T-helper 2 cell treated with Interferon-gamma antibody and Interleukin-4, amounts not matched to agents 5 μg/mL and 100 μg/mL, for 36 hours (primary cell): ENCODE results near the gene FEM1A.
"Not testable (repeated sequence)": the region's sequence is repeated elsewhere in the genome, so short reads cannot be mapped to it uniquely, and the experiment has no call there.

Experiments
- DNase-seq: peaks from one replicate; pipeline ENCODE4 v3.0.0; 2021; ENCODE audit warnings: low spot score
- H3K27ac Mint-ChIP-seq: one replicate; pipeline ENCODE4 v1.8.0; 2021; ENCODE audit warnings: mild to moderate bottlenecking, mixed read lengths
- H3K27me3 Mint-ChIP-seq: one replicate; pipeline ENCODE4 v1.8.0; 2021; ENCODE audit warnings: low read depth, mixed read lengths
- H3K36me3 Mint-ChIP-seq: one replicate; pipeline ENCODE4 v1.8.0; 2021; ENCODE audit warnings: low read depth, mixed read lengths
- H3K4me1 Mint-ChIP-seq: one replicate; pipeline ENCODE4 v1.8.0; 2021; ENCODE audit warnings: low read depth, mixed read lengths
- H3K4me3 Mint-ChIP-seq: one replicate; pipeline ENCODE4 v1.8.0; 2022; ENCODE audit warnings: mild to moderate bottlenecking, moderate library complexity, mixed read lengths
- H3K9me3 Mint-ChIP-seq: one replicate; pipeline ENCODE4 v1.8.0; 2021; ENCODE audit warnings: mixed read lengths

FEM1A gene

DNA sequence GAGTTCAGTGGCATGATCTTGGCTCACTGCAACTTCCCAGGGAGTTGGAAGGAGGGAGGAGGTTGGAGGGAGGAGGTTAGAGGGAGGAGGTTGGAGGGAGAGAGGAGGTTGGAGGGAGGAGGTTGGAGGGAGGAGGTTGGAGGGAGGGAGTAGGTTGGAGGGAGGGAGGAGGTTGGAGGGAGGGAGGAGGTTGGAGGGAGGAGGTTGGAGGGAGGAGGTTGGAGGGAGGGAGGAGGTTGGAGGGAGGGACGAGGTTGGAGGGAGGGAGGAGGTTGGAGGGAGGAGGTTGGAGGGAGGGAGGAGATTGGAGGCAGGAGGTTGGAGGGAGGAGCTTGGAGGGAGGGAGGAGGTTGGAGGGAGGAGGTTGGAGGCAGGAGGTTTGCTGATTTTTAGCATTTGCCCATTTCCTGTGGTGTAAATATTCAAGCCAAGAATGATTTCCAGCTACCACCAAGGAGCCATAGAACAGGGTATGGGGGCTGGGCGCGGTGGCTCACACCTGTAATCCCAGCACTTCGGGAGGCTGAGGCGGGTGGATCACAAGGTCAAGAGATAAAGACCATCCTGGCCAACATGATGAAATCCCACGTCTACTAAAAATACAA is 5.0 kb upstream of the FEM1A start:
- H3K27ac Mint-ChIP-seq, H3K36me3 Mint-ChIP-seq, H3K4me1 Mint-ChIP-seq, H3K27me3 Mint-ChIP-seq, DNase-seq, H3K4me3 Mint-ChIP-seq, H3K9me3 Mint-ChIP-seq: not testable (repeated sequence)

DNA sequence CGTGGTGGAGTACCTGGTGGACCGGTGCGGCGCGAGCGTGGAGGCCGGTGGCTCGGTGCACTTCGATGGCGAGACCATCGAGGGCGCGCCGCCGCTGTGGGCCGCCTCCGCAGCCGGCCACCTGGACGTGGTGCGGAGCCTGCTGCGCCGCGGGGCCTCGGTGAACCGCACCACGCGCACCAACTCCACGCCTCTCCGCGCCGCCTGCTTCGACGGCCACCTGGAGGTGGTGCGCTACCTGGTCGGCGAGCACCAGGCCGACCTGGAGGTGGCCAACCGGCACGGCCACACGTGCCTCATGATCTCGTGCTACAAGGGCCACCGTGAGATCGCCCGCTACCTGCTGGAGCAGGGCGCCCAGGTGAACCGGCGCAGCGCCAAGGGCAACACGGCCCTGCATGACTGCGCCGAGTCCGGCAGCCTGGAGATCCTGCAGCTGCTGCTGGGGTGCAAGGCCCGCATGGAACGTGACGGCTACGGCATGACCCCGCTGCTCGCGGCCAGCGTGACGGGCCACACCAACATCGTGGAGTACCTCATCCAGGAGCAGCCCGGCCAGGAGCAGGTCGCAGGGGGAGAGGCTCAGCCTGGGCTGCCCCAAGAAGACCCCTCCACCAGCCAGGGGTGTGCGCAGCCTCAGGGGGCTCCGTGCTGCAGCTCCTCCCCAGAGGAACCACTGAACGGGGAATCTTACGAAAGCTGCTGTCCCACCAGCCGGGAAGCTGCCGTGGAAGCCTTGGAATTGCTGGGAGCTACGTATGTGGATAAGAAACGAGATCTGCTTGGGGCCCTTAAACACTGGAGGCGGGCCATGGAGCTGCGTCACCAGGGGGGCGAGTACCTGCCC is 708 bp downstream of the FEM1A start:
- H3K4me3 Mint-ChIP-seq, result peak overlapping the region; percentile 83
- H3K4me1 Mint-ChIP-seq, result peaks cover 16% of the 10 kb centered on the region
- peak overlapping the region; percentile 75 for H3K27ac Mint-ChIP-seq
- not testable (repeated sequence) for H3K27me3 Mint-ChIP-seq, H3K9me3 Mint-ChIP-seq, DNase-seq
- H3K36me3 Mint-ChIP-seq, result peaks cover 27% of the 10 kb centered on the region

DNA sequence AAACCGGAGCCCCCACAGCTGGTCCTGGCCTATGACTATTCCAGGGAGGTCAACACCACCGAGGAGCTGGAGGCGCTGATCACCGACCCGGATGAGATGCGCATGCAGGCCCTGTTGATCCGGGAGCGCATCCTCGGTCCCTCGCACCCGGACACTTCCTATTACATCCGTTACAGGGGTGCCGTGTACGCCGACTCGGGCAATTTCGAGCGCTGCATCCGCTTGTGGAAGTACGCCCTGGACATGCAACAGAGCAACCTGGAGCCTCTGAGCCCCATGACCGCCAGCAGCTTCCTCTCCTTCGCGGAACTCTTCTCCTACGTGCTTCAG is 1.3 kb downstream of the FEM1A start:
- H3K4me1 Mint-ChIP-seq, result peaks cover 16% of the 10 kb centered on the region
- H3K36me3 Mint-ChIP-seq, result peaks cover 27% of the 10 kb centered on the region
- peak overlapping the region; percentile 83 for H3K4me3 Mint-ChIP-seq
- DNase-seq, H3K27me3 Mint-ChIP-seq, H3K9me3 Mint-ChIP-seq: not testable (repeated sequence)
- peak overlapping the region; percentile 75 for H3K27ac Mint-ChIP-seq

DNA sequence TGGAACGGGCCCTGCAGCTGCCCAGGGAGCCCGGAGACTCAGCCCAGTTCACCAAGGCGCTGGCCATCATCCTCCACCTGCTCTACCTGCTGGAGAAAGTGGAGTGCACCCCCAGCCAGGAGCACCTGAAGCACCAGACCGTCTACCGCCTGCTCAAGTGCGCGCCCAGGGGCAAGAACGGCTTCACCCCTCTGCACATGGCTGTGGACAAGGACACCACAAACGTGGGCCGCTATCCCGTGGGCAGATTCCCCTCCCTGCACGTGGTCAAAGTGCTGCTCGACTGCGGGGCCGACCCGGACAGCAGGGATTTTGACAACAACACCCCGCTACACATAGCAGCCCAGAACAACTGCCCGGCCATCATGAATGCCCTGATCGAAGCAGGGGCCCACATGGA is 1.7 kb downstream of the FEM1A start:
- H3K9me3 Mint-ChIP-seq, H3K27ac Mint-ChIP-seq, H3K27me3 Mint-ChIP-seq, DNase-seq: not testable (repeated sequence)
- H3K4me1 Mint-ChIP-seq, result peaks cover 16% of the 10 kb centered on the region
- H3K4me3 Mint-ChIP-seq, result peak overlapping the region; percentile 83
- H3K36me3 Mint-ChIP-seq, result peaks cover 27% of the 10 kb centered on the region

DNA sequence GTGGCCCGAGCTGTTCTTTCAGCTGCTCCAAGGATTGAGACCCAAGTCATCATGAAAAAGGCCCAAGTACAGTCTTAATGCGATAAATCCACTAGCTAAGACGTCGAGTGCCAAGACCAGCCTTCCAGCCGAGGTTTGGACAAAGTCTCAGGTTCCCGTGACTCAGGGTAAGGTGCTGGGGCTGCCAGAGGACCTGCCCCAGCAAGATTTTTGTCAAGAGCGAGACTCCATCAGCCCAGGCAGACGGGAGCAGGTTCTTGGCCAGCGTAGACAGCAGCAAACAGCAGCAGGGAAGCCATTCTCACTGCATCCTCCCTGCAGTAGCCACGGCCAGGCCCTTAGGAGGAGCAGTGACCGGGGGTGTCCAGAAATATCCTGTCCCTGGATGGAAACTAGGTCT is 3.4 kb downstream of the FEM1A start:
- Mint-ChIP-seq H3K36me3 (peaks cover 31% of the 10 kb centered on the region), H3K4me3 (no peak overlapping the region), H3K27me3 (no peaks in the 10 kb centered on the region), H3K9me3 (no peaks in the 10 kb centered on the region), H3K4me1 (peaks cover 16% of the 10 kb centered on the region), H3K27ac (no peak overlapping the region)
- no peak for DNase-seq

DNA sequence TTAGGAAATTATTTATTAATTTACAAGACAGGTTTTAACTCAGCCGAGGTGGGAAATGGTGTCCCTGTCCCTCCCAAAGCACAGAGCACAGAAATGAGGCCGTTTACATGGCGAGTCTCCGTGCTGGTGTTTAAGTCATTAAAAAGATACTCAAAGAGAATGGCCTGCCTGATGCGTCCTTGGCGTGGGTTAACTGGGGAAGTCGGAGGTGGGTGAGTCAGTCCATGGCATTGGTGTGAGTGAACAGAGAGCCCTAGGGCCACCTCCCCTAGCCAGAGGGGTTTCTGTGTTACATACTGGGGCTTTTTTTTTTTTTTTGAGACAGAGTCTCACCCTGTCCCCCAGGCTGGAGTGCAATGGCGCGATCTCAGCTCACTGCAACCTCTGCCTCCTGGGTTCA is 3.9 kb downstream of the FEM1A start:
- H3K9me3 Mint-ChIP-seq, result no peaks in the 10 kb centered on the region
- DNase-seq, result no peak

DNA sequence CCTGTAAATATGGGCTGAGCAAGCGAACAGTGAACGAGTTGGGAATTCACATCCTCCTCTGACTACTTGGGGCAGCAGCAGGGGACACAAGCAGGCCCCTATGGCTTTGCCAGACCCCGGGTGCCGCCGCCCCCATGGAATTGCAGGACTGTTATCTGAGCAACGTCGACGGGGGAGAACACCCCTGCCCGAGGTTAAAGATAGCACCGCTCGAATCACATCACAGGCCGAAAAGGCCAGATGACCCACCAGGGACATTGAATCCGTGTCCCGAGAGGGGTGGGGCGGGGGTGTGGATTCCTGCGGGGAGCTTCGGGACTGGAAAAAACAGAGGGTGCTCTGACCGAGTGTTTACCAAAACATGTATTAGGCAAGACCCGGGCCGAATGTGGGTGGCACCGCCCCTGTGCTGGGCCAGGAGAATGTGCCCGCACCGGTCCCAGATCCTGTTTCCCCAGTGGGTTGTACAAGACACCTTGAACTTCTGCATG is 9.1 kb downstream of the FEM1A start:
- peaks cover 5% of the 10 kb centered on the region for H3K4me1 Mint-ChIP-seq
- no peak for DNase-seq
- peaks cover 10% of the 10 kb centered on the region for H3K36me3 Mint-ChIP-seq
- H3K9me3 Mint-ChIP-seq, result no peaks in the 10 kb centered on the region
- no peak overlapping the region for H3K27ac Mint-ChIP-seq
- H3K4me3 Mint-ChIP-seq, result no peak overlapping the region
- H3K27me3 Mint-ChIP-seq, result no peaks in the 10 kb centered on the region

More for the DNA sequence above, 3.9 kb downstream of the FEM1A start:
- H3K36me3 Mint-ChIP-seq, result peaks cover 31% of the 10 kb centered on the region
- no peak overlapping the region for H3K4me3 Mint-ChIP-seq
- H3K27ac Mint-ChIP-seq, result no peak overlapping the region
- no peaks in the 10 kb centered on the region for H3K27me3 Mint-ChIP-seq
- H3K4me1 Mint-ChIP-seq, result peaks cover 16% of the 10 kb centered on the region

DNA sequence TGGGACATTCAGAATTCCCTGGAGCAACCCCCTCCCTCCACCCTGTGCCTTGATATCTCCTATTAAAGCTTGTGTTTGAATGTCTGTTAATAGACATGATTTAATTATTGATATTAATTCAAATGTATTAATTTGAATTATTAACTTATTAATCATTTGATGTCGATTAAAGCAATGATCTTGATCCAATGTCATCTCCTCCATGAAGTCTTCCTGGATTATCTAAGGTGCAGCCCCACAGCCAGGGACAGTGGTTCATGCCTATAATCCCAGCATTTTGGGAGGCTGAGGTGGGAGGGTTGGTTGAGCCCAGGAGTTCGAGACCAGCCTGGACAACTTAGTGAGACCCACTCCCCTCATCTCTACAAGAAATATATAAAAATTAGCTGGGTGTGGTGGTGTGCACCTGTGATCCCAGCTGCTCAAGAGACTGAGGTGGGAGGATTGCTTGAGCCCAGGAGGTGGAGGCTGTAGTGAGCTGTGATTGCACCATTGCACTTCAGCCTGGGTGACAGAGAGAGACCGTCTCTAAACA is 9.6 kb downstream of the FEM1A start:
- Mint-ChIP-seq H3K27ac (no peak overlapping the region), H3K4me3 (no peak overlapping the region), H3K27me3 (no peaks in the 10 kb centered on the region), H3K9me3 (no peaks in the 10 kb centered on the region), H3K4me1 (peaks cover 5% of the 10 kb centered on the region), H3K36me3 (peaks cover 10% of the 10 kb centered on the region)
- no peak for DNase-seq

DNA sequence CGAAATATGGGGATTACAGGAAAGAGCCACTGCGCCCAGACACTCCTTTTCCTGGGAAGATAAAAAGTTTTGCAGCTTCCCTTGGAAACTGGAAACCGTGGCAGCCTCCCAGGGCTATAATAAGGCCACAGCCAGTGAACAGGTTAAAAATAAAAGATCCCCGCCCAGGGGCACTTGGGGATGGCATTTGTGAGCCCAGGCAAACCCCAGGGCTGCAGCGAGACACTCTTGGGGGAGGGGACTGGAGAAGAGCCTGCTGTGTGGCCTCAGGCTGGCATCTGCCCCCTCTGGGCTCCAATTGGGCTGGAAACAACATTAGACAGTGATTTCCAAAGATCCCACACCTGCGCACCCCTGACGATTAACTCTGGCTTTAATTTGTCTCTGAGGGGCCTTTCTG is 11.2 kb downstream of the FEM1A start:
- H3K27me3 Mint-ChIP-seq, result no peaks in the 10 kb centered on the region
- no peaks in the 10 kb centered on the region for H3K4me1 Mint-ChIP-seq

DNA sequence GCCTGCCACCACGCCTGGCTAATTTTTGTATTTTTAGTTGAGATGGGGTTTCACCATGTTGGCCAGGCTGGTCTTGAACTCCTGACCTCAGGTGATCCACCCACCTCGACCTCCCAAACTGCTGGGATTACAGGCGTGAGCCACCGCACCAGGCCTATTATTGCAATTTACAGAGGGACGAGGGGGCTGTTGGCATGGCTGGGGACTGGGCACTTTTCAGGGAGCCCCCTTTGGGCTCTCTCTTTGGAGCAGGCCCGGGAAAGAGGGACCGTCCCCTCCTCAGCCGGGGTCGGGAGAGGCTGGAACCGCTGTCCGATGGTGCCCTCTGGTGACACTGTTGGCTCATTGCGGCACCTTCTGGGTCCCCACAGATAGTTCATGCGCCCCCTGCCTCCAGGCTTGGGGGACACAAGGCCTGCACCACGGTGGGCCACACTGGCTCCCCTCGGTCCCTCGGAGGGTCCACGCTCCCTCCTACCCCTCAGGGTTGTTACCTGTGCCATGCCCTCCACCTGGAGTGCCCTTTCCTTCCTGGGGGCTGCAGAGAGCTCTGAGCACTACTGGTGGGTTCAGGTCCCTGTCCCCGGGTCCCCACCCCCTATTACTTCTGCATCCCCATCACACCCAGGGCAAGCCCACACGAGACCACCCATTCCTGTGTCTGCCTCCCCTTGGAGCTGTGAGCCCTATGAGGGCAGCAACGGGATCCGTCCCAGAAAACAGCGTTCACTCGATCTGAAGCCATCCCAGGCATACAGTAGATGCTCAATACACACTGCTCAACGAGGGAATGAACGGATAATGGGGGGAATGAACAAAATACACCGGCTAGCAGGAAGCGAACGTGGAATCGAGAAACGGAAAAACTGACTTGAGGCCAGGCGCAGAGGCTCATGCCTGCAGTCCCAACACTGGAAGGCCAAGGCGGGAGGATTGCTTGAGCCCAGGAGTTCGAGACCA is 12.5 kb downstream of the FEM1A start:
- Mint-ChIP-seq H3K27me3 (no peaks in the 10 kb centered on the region), H3K36me3 (no peaks in the 10 kb centered on the region), H3K4me1 (no peaks in the 10 kb centered on the region), H3K27ac (no peak overlapping the region), H3K4me3 (no peak overlapping the region), H3K9me3 (no peaks in the 10 kb centered on the region)
- DNase-seq, result peak; percentile 55

More for the DNA sequence above, 11.2 kb downstream of the FEM1A start:
- Mint-ChIP-seq H3K36me3 (peaks cover 4% of the 10 kb centered on the region), H3K4me3 (no peak overlapping the region), H3K9me3 (no peaks in the 10 kb centered on the region), H3K27ac (no peak overlapping the region)
- no peak for DNase-seq

DNA sequence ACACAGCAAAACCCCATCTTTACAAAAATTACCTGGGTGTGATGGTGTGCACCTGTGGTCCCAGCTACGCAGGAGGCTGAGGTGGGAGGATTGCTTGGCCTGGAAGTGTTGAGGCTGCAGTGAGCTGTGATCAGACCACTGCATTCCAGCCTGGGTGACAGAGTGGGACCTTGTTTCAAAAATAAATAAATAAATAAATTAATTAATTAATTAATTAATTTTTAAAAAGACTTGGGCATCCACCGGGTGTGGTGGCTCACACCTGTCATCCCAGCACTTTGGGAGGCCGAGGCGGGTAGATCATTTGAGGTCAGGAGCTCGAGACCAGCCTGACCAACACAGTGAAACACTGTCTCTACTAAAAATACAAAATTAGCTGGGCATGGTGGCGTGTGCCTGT is 13.6 kb downstream of the FEM1A start:
- not testable (repeated sequence) for H3K4me1 Mint-ChIP-seq, H3K36me3 Mint-ChIP-seq, H3K27me3 Mint-ChIP-seq, H3K27ac Mint-ChIP-seq, DNase-seq, H3K9me3 Mint-ChIP-seq, H3K4me3 Mint-ChIP-seq

DNA sequence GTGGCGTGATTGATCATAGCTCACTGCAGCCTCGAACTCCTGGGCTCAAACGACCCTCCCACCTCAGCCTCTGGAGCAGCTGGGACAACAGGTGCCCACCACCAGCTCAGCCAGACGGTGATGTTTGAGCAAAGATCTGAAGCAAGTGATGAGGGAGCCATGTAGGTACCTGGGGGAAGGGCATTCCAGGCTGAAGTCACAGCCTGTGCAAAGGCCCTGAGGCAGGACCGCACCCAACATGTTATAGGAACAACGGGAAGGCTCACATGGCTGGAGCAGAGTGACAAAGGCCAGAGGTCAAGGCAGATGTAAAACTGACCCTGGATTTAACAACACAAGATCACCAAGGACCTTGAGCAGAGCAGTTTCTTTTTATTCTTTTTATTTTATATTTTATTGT is 14.8 kb downstream of the FEM1A start:
- Mint-ChIP-seq H3K36me3 (no peaks in the 10 kb centered on the region), H3K4me1 (no peaks in the 10 kb centered on the region), H3K9me3 (no peaks in the 10 kb centered on the region), H3K27me3 (no peaks in the 10 kb centered on the region), H3K27ac (no peak overlapping the region), H3K4me3 (no peak overlapping the region)
- no peak for DNase-seq

DNA sequence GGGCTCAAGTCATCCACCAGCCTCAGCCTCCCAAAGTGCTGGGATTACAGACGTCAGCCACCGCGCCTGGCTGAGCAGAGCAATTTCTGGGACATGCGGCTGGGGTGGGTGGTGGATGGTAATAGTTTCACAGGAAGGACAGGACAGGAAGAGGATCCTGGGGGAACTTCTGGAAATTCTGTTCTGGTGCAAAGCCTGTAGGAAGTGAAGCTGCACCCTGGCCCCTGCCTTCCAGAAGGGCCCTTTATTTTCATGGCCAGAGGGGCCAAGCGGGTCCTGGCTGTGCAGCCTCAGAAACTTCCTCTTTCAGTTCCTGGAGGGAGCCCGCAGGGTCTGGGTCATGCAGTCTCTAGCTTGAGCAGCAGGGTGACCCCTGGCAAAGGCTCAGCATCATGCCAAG is 15.7 kb downstream of the FEM1A start:
- Mint-ChIP-seq H3K36me3 (no peaks in the 10 kb centered on the region), H3K4me3 (no peak overlapping the region), H3K4me1 (peaks cover 4% of the 10 kb centered on the region), H3K9me3 (no peaks in the 10 kb centered on the region), H3K27ac (no peak overlapping the region), H3K27me3 (no peaks in the 10 kb centered on the region)
- no peak for DNase-seq
